ENCODE data around the gene METTL6.

DNA sequence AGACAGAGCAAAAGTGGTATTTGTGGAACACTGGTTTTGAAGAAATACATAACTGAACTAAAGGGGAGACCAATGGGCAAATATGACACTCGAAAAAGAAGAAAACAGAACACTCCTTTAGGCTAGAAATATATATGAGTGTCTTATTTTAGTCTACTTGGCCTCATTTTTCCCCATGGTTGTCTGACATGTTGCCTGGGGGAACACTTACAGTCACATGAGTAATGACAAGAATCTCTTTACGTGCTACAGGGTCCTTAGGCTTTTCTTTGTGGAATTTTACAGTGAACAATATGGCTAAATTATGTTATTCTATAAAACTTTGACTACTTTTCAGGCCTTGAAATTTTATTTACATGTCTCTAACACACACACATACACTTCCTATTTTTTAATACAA lies 17.6 kb downstream of the METTL6 start:
- TF ChIP-seq, protein P1, sequence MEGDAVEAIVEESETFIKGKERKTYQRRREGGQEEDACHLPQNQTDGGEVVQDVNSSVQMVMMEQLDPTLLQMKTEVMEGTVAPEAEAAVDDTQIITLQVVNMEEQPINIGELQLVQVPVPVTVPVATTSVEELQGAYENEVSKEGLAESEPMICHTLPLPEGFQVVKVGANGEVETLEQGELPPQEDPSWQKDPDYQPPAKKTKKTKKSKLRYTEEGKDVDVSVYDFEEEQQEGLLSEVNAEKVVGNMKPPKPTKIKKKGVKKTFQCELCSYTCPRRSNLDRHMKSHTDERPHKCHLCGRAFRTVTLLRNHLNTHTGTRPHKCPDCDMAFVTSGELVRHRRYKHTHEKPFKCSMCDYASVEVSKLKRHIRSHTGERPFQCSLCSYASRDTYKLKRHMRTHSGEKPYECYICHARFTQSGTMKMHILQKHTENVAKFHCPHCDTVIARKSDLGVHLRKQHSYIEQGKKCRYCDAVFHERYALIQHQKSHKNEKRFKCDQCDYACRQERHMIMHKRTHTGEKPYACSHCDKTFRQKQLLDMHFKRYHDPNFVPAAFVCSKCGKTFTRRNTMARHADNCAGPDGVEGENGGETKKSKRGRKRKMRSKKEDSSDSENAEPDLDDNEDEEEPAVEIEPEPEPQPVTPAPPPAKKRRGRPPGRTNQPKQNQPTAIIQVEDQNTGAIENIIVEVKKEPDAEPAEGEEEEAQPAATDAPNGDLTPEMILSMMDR (IDR thresholded peaks at IDR 0.05 in 4 of 5, conservative IDR thresholded peaks at IDR 0.05 in 1 of 5) = no peak
- TF ChIP-seq POLR2A (IDR thresholded peaks at IDR 0.05) = no peak
